MM.1S (cell line): Measurements from ENCODE around the gene SIX1.

Experiments
- EZH2phosphoT487 ChIP-seq: fragments of 300-600 bp; sonication (generic); IDR thresholded peaks from 2 replicates; pipeline ENCODE4 v1.6.1; 2018; ENCODE audit warnings: antibody characterized with exemption, low read length
- TF ChIP-seq, protein P1 (sequence below): fragments of 300-600 bp; sonication (generic); IDR thresholded peaks from 2 replicates; pipeline ENCODE4 v1.5.1; 2016; ENCODE audit warnings: antibody characterized with exemption, low read length, mixed read lengths

DNA sequence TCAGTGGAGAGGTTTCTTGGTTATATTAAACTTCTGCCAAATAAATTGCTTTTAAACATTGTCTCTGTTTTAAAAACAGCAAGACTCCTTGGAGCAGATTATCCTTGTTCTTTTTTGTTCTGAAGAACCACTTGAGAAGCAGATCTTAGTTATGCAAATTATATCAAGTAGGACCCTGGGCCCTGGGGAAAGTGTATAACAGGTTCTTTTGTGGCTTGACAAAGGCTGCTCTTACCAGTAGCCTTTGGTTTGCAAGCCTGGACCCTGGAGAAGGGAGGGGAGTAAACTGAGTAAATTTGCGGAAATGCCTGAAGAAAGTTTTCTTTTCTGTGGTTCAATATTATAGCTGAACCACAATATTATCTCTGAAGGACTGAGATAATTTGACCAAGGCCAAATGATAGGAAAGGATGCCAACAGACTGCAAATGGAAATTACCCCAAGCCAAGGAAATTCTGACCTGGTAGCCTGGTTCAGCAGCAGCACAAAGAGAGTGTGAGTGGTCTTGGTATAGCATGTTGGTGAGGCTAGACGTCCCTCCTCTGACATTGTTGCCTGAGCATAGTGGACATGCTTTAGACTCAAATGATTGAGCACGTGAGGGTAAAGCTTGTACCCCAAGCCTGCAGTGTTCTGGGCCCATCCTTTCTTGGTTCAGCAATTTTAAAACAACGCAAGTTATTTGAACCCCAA lies 30.4 kb upstream of the SIX1 start:
- no peak for TF ChIP-seq EZH2phosphoT487
- TF ChIP-seq, protein P1, sequence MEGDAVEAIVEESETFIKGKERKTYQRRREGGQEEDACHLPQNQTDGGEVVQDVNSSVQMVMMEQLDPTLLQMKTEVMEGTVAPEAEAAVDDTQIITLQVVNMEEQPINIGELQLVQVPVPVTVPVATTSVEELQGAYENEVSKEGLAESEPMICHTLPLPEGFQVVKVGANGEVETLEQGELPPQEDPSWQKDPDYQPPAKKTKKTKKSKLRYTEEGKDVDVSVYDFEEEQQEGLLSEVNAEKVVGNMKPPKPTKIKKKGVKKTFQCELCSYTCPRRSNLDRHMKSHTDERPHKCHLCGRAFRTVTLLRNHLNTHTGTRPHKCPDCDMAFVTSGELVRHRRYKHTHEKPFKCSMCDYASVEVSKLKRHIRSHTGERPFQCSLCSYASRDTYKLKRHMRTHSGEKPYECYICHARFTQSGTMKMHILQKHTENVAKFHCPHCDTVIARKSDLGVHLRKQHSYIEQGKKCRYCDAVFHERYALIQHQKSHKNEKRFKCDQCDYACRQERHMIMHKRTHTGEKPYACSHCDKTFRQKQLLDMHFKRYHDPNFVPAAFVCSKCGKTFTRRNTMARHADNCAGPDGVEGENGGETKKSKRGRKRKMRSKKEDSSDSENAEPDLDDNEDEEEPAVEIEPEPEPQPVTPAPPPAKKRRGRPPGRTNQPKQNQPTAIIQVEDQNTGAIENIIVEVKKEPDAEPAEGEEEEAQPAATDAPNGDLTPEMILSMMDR, result no peak
